ENCODE data around the gene TTC22.

TTC22 gene

GRCh38 chr1:54751426-54751825 lies 49.7 kb downstream of the TTC22 start:
- no peak for DNase-seq (ENCODE audit: low read depth)

GRCh38 chr1:54750596-54750995 lies 50.5 kb downstream of the TTC22 start:
- no peak for DNase-seq (ENCODE audit: low read depth)

- no peak for DNase-seq (ENCODE audit: low read depth)
Measured at GRCh38 chr1:54748094-54748835, 52.9 kb downstream of the TTC22 start.

GRCh38 chr1:54745864-54746263 lies 55.3 kb downstream of the TTC22 start:
- DNase-seq (ENCODE audit: low read depth), result no peak

- no peak for DNase-seq (ENCODE audit: low read depth)
Measured at GRCh38 chr1:54745274-54745673, 55.8 kb downstream of the TTC22 start.

- DNase-seq (ENCODE audit: low read depth), result no peak
Measured at GRCh38 chr1:54744696-54745095, 56.4 kb downstream of the TTC22 start.

- no peak for DNase-seq (ENCODE audit: low read depth)
Measured at GRCh38 chr1:54743416-54744226, 57.5 kb downstream of the TTC22 start.

GRCh38 chr1:54742282-54742681 lies 58.8 kb downstream of the TTC22 start:
- no peak for DNase-seq (ENCODE audit: low read depth)

GRCh38 chr1:54741531-54741930 lies 59.6 kb downstream of the TTC22 start:
- DNase-seq (ENCODE audit: low read depth), result no peak

- DNase-seq (ENCODE audit: low read depth), result no peak
Measured at GRCh38 chr1:54738244-54738643, 62.9 kb downstream of the TTC22 start.

GRCh38 chr1:54736685-54737084 lies 64.4 kb downstream of the TTC22 start:
- no peak for DNase-seq (ENCODE audit: low read depth)

All from activated T-cell treated with anti-CD3 and anti-CD28 coated beads for 1 hour (primary cell).